Melanocyte of skin (primary cell): ENCODE measurements around the gene RBKS. TPM values are rescaled to one million over a fixed set of nuclear protein-coding genes. Genes with fewer than 3 reads are reported as not detected.

ENCODE experiments used
- total RNA-seq, 2 donors: library from RNA; depleted of rRNA; stranded (reverse); fragments of >200 nt; gene quantifications; 2 replicates each; pipeline ENCODE4 v1.2.3, GENCODE V29; 2012

Gene RBKS
- total RNA-seq, result 1 to 10 TPM; 1.4 to 2.0 TPM

GRCh38 chr2:27890146-27890923 lies at the start of gene RBKS, which contains the start of gene BABAM2:
TSS of gene RBKS (minus strand) at chr2:27890387. CDS start at chr2:27890345, 42 bp downstream.
TSS of gene BABAM2 (plus strand) at chr2:27890729. CDS start at chr2:27894557, 3,828 bp downstream.

GRCh38 chr2:27771548-27772335 lies 118.4 kb downstream of the RBKS start, which contains the start of gene MRPL33:
TSS of gene MRPL33 (plus strand) at chr2:27771719. CDS start at chr2:27771778, 59 bp downstream.

Other genes starting within 250 kb of the RBKS start
- gene SUPT7L, start 226.8 kb downstream of the RBKS start, total RNA-seq, result 10 to 100 TPM; 35.0 to 44.7 TPM
- 10 to 100 TPM; 27.6 to 33.0 TPM for gene SLC4A1AP, start 226.5 kb downstream of the RBKS start, total RNA-seq
- gene MRPL33, start 118.7 kb downstream of the RBKS start, total RNA-seq, result 10 to 100 TPM; 49.9 to 64.6 TPM
- gene BABAM2, start 342 bp upstream of the RBKS start, total RNA-seq, result 10 to 100 TPM; 31.3 to 49.2 TPM